Measurements from ENCODE around the gene SLC37A3.
"Not testable (repeated sequence)": the region's sequence is repeated elsewhere in the genome, so short reads cannot be mapped to it uniquely, and the experiment has no call there.

SLC37A3 gene

GRCh38 chr7:140312141-140312846 is 86.0 kb downstream of the SLC37A3 start:
- no peak for DNase-seq

- DNase-seq = not testable (repeated sequence)
These were observed 87.2 kb downstream of the SLC37A3 start for GRCh38 chr7:140311128-140311527.

- no peak for DNase-seq
These were observed 87.9 kb downstream of the SLC37A3 start for GRCh38 chr7:140310337-140311002.

GRCh38 chr7:140308060-140308459 is 90.3 kb downstream of the SLC37A3 start:
- DNase-seq = no peak

- DNase-seq = peak in 1 of 14 donors; percentile 4
These were observed 94.0 kb downstream of the SLC37A3 start for GRCh38 chr7:140304191-140304799.

- no peak for DNase-seq
These were observed 97.8 kb downstream of the SLC37A3 start for GRCh38 chr7:140300243-140301136.

GRCh38 chr7:140298213-140298612 is 100.1 kb downstream of the SLC37A3 start:
- DNase-seq = no peak

- DNase-seq = no peak
These were observed 101.1 kb downstream of the SLC37A3 start for GRCh38 chr7:140297192-140297591.

- no peak for DNase-seq
These were observed 103.0 kb downstream of the SLC37A3 start for GRCh38 chr7:140295224-140295738.

- no peak for DNase-seq
These were observed 103.9 kb downstream of the SLC37A3 start for GRCh38 chr7:140294454-140294853.

GRCh38 chr7:140292438-140292837 is 105.9 kb downstream of the SLC37A3 start:
- DNase-seq = no peak

- DNase-seq = no peak
These were observed 108.5 kb downstream of the SLC37A3 start for GRCh38 chr7:140289804-140290203.

GRCh38 chr7:140287988-140288387 is 110.3 kb downstream of the SLC37A3 start:
- DNase-seq = no peak

GRCh38 chr7:140285938-140286337 is 112.4 kb downstream of the SLC37A3 start:
- no peak for DNase-seq

- DNase-seq = no peak
These were observed 114.3 kb downstream of the SLC37A3 start for GRCh38 chr7:140284062-140284461.

Data from C1 segment of cervical spinal cord (tissue), 14 donors.